Diencephalon (tissue), 1 donor: ENCODE measurements around the gene TSHZ1. TPM values are rescaled to one million over a fixed set of nuclear protein-coding genes. Genes with fewer than 3 reads are reported as not detected.

Experiments used
- total RNA-seq: library from RNA; depleted of rRNA; stranded (reverse); fragments of >200 nt; gene quantifications from one replicate; pipeline ENCODE4 v1.2.3, GENCODE V29; 2014

The TSHZ1 gene, protein sequence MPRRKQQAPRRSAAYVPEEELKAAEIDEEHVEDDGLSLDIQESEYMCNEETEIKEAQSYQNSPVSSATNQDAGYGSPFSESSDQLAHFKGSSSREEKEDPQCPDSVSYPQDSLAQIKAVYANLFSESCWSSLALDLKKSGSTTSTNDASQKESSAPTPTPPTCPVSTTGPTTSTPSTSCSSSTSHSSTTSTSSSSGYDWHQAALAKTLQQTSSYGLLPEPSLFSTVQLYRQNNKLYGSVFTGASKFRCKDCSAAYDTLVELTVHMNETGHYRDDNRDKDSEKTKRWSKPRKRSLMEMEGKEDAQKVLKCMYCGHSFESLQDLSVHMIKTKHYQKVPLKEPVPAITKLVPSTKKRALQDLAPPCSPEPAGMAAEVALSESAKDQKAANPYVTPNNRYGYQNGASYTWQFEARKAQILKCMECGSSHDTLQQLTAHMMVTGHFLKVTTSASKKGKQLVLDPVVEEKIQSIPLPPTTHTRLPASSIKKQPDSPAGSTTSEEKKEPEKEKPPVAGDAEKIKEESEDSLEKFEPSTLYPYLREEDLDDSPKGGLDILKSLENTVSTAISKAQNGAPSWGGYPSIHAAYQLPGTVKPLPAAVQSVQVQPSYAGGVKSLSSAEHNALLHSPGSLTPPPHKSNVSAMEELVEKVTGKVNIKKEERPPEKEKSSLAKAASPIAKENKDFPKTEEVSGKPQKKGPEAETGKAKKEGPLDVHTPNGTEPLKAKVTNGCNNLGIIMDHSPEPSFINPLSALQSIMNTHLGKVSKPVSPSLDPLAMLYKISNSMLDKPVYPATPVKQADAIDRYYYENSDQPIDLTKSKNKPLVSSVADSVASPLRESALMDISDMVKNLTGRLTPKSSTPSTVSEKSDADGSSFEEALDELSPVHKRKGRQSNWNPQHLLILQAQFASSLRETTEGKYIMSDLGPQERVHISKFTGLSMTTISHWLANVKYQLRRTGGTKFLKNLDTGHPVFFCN (N-terminal part only)
- total RNA-seq = 10.4 TPM

GRCh38 chr18:75210274-75211001, at the start of gene TSHZ1:
Gene TSHZ1, plus strand, starts transcription at chr18:75210797. Its CDS starts 1,080 bp downstream, at chr18:75211877.

GRCh38 chr18:75209129-75209950, 1.3 kb upstream of the TSHZ1 start, which contains the start of gene PTGR3:
Gene PTGR3, minus strand, starts transcription at chr18:75209139. Its CDS starts 81 bp downstream, at chr18:75209058.

Other genes starting within 250 kb of the TSHZ1 start
- 23.8 TPM for gene PTGR3, start 1.7 kb upstream of the TSHZ1 start, total RNA-seq
- not detected for gene SMIM21, start 216.9 kb downstream of the TSHZ1 start, total RNA-seq